IPS DF 19.7 (cell line): ENCODE measurements around the gene ASB6.
A peak's percentile ranks its signal among the peaks of the same experiment; 100 is the strongest.

ENCODE experiments used
- DNase-seq: peaks from one replicate; pipeline ENCODE4 v3.0.0-alpha.2; 2013; ENCODE audit warnings: low read depth, low spot score

The ASB6 gene, protein sequence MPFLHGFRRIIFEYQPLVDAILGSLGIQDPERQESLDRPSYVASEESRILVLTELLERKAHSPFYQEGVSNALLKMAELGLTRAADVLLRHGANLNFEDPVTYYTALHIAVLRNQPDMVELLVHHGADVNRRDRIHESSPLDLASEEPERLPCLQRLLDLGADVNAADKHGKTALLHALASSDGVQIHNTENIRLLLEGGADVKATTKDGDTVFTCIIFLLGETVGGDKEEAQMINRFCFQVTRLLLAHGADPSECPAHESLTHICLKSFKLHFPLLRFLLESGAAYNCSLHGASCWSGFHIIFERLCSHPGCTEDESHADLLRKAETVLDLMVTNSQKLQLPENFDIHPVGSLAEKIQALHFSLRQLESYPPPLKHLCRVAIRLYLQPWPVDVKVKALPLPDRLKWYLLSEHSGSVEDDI

DNA sequence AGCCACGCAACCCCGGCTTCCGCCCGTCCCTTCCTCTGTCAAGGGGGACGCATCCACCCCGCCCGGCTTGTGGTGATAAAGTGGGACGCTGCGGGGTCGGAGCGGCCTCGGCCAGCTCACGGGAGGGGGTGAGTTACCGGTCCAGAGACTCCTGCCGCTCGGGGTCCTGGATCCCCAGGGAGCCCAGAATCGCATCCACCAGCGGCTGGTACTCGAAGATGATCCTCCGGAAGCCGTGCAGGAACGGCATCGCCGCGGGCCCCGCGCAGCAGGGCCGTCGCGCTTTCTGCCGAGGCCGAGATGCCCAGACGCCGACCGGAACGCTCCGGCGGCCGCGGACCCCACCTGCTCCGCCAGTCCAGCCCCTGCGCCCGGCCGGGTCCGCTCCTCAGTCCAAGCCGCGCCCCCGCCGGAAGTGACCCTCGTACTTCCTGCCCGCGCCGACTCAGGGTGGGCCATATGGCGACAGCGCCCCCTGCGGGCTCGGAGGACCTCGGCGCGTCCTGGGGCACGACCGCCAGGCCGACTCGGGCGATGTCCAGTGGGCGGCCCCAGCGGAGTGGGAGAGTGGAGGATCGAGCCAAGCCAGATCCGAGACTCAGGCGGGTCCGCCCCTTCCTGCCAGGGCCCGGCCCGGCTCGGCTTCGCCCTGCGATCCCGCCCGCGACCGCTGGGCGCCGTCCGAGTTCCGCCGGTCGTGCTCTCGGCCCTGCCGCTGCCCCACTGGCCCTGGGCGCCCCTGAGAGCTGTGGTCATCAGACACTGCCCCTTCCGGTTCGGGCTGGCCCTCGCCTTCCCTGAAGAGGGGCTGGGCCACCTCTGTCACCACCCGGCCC is at the start of gene ASB6:
ASB6 (minus strand) TSS at position 402 of the 836 bp plus-strand sequence; CDS start at position 250, 152 bp downstream.
- peak; percentile 78 for DNase-seq

DNA sequence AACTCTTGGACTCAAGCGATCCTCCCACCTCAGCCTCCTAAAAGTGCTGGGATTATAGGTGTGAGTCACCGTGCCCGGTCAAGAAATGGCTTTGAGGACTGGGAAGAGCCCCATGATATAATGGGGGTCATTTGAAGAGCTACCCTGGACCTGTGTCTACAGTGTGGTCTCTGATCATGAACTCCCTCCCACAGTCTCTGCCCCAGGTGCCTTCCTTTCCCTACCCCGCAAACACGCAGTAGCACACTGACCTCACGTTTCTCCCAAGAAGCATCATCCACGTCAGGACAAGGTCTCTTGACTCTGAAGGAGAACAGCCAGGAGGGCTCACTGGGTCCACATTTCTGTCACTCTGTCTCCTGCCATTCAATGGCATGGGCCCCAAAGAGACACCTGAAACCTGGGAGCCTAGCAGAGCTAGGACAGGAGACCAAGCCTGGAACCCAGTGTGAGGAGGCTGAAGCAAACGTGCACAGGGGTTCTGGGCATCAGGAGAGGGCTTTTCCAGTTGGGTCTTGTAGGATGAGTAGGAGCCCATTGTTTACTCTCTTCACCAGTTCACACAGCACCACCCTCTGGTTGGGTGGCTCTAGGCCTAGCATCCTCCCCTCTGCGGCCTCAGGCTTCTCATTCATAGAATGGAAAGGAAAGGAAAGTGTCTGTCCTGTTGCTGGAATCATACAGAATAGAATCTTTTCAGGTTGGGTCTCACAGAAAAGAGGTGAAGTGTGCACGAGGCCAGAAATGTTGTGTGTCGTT is 46.5 kb upstream of the ASB6 start:
- no peak for DNase-seq

DNA sequence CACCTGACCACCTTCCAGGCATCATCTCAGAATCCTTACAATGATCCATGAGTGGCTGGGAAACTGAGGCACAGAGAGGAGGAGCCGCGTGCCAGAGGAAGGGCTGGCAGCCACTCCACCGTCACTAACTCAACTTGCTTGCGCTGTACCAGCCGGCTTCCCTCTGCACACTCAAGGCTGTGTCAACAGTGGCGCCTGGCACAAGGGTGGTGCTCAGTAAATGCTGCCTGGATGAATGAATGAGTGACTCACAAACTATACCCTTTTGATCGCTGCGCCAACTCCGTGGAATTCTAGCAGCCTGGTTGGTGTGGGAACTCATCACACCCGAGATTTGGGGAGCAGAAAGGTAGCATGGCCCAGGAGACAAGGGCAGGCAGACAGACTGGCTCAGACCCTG is 45.4 kb upstream of the ASB6 start:
- no peak for DNase-seq

DNA sequence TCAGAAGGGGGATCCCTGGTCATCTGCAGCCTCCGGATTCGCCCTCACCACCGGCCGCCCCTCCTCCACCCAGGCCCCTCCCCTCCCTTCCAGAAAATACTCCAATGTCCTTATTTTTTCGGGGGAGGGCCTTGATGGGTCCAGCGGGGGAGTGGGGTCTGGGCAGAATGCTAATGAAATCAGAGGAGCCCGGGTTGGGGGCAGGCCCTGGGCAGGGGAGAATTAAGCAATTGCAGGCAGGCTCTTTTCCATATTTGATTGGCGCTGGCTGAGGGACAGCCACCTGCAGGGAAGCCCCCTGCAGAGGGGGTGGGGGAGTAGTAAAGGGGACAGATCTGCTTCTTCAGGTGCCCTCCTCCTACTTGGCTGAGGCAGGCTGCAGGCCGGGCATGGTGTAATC is 44.8 kb upstream of the ASB6 start:
- DNase-seq = no peak

DNA sequence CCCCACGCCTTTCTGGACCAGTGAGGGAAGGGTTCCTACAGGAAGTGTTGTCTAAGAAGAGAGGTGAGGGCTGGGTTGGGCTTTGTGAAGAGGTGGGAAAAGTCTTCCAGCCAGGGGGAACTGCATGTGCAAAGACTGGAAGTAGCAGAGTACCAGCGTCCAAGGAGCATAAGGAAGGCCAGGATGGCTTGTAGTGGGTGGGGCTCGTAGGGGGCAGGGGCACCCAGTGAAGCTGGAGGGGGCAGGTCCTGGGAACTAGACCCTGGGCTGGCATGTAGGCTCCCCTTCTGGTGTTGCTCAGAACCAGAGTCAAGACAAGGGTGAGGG is 43.9 kb upstream of the ASB6 start:
- DNase-seq = no peak

DNA sequence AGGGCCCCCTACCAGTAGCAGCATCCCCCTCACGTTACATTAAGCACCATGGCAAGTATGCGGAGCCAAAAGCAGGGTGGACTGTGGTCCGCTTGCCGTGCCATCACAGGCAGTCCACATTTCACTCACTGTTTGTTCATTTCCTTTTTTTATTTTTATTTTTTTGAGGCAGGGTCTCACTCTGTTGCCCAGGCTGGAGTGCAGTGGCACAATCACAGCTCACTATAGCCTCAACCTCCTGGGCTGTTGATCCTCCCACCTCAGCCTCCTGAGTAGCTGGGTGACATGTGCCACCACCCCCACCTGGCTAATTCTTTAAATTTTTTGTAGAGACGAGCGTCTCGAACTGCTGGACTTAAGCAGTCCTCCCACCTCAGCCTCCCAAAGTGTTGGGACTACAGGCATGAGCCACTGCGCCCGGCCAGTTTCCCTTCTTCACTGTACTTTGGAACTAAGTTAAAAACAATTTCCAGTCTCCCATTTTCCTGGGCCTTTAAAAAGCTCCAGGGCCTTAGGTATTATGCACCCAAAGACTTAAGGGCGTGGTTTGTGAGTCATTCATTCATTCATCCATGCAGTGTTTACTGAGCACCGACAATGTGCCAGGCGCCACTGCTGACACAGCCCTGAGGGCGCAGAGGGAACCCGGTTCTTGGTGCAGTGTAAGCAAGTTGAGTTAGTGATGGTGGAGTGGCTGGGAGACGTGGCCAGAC is 43.4 kb upstream of the ASB6 start:
- DNase-seq = no peak

DNA sequence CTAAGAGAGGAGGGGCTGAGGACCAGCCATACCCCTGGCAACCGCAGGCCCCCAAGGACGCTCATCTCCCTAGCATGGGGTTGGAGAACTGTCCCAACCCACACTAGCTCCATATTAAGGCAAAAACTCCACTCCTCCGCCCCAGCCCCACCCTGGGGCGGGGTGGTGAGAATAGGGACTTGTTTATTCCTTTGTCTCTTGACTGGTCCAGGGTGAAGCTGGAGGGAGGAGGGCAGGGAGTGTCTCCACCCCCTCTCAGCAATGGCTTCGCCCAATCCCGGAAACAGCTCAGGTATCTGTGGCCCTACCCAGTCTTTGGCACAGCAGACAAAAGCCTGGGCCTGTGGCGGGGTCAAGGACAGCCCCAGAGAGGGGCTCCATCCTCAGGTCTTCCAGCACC is 40.4 kb upstream of the ASB6 start:
- DNase-seq = no peak

DNA sequence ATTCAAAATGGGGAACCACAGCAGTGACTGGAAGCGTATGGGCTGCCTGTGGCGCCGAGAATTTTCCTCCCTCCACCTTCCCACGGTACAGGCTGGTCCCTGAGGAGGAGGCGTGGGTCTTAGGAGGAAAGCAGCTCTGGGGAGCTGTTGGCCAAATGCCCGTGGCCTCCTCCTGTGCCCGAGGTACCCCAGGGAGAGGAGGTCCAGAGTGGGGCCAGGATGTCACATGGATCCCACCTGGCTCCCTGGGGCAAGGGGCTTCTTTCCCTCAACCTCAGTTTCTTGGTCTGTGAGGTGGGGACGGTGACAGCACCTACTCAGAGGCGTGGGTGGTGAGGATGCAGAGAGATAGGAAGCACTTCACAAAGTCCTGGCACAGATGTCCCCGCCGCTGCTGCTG is 40.0 kb upstream of the ASB6 start:
- DNase-seq = no peak

DNA sequence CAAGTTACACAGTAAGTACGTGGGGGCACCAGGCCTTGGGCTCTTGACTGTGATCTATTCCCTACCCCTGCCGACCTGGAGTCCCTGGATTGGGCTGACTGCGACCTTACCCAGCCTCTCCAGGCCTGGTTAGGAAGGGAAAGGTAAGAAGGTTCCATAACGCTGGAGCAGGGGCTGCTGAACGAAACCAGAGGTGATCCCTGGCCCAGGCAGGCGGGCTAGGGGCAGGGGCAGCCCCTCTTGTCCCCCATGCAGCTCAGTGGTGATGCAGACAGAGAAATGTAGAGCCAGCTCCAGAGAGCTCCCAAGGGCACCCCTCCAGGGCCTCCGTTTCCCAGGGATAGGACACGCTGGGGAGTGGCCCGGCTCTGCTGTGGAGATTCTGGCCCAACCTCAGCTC is 37.6 kb upstream of the ASB6 start:
- DNase-seq = no peak

DNA sequence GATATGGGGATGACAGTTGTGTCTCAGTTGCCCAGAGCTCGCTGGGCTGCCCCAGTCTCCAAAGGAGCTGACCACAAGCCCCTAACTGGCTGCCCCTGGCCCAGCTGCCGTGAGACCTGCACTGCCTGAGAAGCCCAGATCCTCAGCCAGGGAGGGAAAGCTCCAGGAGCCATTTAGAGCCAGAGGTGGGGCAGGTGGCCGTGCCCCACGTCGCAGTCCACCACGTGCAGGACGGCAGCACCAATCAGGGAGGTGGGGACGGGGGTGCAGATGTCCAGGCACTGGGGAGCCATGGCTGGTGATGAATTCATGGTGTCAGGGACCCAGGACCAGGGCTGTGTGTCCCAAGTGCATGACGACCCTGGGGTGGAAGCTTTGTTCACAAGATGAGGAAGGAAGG is 36.9 kb upstream of the ASB6 start:
- no peak for DNase-seq

DNA sequence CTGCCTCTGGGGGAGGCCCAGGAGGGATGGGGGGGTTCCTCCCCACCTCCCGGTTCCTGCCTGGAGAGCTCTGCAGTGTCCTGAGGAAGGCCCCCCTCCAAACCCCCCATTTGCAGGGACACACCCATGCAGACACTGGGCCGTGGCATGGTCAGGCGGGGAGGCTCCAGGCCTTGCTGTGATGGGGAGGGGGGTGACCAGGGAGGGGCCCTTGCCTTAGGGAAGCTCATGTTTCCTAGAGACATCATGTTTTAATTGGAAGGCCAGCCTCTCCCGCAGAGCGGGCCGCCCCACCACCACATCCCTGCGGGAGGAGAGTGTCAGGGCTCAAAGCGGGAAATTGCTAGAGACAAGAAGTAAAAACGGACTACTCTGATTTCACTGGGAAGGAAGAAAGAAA is 35.5 kb upstream of the ASB6 start:
- DNase-seq = no peak

DNA sequence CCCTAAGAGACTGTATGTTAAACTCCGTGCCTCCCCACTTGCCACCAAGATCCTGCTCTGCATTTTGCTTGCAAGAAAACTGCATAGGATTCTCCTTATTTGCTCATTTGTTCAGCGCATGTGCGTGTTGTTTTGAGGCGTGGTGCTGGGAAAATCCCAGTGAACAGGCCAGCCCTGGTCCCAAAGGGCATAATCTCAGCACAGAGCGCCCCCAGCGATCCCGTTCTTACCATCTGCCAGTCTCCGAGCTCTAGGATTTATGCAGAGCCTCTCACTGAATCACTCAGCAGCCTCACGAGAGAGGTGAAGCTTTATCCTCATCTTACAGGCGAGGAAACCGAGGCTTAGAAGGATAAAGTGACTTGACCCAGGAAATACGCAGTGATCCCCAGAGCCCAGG is 35.0 kb upstream of the ASB6 start:
- no peak for DNase-seq

DNA sequence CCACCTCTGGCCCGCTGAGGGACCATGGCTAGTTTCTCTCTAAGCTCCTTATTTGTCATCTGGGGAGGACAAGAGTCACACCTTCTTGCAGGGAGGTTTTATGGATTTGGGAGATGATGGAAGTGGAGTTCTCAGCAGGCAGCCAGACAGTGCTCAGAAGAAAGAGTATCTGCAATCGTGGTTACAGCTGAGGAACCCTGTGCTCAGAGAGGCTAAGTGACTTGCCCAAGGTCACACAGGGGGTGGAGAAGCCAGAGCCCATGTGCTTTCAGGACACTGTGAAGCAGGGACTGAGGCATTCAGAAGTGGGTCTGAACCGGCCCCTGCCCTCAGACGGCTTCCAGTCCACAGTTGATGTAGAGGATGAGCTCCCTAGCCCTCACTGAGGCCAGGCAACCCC is 34.3 kb upstream of the ASB6 start:
- no peak for DNase-seq

DNA sequence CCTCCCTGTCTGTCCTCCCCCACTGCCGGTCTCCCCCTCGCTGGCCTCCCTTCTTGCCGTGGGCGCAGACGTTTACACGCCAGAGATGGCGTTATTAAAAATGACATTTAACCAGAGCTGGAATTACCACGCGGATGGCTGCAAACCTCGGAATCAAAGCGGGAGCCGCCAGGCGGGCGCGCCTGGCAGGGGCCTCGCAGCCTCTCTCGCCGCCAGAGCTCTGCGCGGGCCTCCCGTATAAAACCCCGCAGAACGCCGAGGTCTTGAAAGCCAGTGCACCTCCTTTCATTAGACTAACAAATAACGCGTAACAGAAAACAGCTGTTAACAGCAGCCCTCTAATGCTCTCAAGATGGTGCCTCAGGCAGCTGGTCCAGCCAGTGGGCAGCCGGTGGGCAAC is 33.7 kb upstream of the ASB6 start:
- no peak for DNase-seq

DNA sequence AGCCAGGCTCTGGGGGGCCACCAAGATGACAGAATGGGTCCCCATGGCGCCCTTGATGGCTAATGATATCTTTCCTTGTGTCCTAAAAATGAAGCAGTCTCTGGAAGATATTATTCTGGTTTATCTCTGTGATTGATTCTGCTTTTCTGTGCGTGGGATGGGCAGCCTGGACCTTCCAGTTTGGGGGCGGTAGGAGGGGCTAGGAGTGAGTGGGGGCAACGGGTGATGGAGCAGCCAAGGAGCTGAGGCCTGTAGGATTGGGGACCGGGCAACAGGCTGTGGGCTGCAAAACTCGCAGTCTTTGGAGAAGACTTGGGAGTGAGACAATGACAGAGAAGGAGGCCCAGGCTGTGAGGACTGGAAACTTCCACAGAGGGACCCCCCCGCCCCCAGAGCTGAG is 32.3 kb upstream of the ASB6 start:
- DNase-seq = no peak

DNA sequence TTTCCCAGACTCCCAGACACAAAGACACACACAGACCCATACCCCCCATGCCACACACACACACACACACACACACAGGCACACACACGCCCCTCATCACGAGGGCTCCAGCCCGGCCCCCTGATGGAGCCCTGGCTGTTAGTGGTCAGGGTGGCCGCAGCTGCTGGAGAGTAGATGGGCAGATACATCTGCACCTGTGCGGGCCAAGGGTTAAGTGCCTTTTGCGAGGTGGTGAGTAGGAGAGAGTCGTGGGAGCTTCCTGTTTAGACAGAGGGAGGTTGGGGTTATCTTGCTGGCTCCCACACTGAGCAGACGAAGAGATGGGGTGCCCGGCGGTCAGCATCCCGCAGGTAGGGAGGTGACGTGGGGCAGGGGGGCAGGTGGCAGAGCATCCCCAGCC is 31.7 kb upstream of the ASB6 start:
- DNase-seq = no peak

DNA sequence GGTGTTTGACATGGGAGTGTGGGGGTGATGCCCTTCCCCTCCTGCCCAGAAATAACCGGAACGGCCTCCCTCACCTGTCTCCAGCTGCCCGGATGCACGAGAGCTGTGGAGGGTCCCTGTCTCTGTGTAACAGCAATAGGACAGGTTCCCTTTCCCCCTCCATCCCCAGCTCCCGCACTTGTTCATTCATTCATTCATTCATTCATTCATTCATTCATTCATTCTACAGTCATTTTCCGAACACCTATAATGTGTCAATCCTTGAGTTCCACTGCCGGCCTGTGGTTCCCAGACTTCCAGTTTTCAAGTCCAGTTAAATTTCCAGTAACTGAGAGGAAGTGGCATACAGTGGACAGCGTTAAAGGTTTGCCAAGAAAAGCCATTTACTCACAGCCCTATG is 30.8 kb upstream of the ASB6 start:
- no peak for DNase-seq

DNA sequence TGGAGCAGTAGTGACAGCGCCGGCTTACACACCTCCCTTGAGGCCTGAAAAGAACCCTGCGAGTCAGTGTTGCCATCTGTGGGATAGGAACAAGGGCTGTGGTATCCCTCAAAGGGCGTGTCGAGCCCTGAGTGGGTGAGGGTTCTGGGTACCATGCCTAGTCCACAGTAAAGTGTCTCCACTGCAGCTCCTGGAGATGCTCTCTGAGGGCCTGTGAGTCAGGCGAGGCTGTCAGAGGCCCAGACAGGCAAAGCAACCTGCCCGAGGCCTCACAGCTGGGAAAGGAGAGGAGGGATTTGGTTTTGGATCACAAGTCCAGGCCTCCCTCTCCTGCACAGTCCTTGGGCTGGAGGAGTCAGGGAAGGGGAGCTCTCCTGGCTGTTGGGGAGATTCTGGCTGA is 29.6 kb upstream of the ASB6 start:
- no peak for DNase-seq

DNA sequence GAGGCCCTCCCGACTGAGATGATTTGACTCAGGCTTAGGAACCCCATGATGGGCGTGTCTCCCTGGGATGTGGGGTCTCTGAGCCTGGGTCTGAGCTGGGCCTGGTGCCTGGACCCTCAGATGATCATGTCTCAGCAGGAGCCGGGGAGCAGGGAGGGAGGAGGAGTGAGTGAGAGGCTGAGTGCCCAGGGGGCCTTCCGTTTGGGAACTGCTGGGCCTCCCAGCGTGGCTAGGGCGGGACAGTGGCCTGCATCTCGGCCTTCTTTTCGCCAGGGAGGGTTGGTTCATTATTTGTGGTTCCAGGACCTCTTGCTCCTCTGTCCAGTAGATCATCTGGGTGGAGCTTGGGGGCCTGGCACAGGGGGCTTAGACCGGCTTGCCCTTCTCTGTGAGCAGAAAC is 29.1 kb upstream of the ASB6 start:
- no peak for DNase-seq

DNA sequence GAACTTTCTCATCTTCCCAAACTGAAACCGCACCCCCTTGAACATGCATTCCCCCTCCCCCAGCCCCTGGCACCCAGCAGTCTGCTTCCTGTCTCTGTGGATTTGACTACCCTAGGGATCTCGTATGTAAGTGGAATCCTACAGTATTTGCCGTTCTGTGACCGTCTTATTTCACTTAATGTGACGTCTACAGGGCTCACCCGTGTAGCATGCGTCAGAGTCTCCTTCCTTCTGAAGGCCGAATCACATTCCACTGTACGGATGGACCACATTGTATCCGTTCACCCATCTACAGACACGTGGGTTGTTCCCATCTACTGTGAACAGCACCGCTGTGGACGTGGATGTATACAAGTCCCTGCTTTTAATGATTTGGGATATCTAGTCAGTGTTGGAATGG is 28.0 kb upstream of the ASB6 start:
- no peak for DNase-seq

DNA sequence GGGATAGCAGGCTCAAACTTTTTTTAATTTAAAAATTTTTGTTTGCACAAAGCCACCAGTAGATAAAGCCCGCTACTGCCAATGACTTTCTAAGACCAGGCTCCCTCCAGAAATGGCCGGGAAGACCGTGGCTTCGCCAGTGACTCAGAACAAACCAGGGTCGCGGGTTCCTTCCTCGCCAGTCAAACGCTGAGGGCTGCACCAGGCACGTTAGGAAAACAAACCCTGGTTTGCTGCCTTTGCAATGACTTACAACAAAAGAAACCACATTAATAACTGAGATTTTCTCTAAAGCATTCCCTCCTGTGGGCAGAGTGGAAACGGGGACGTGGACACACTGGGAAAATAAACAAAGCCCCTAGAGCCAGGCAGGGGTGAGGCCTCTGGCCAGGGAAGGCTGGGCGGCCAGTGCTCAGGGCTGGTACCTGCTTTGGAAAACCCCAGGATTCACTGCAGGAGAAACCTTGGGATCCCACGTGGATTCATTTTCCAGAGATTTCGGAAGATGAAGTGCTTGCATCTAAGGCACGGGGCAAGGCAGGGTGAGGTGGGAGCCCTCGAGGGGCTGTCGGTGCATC is 27.3 kb upstream of the ASB6 start:
- no peak for DNase-seq

DNA sequence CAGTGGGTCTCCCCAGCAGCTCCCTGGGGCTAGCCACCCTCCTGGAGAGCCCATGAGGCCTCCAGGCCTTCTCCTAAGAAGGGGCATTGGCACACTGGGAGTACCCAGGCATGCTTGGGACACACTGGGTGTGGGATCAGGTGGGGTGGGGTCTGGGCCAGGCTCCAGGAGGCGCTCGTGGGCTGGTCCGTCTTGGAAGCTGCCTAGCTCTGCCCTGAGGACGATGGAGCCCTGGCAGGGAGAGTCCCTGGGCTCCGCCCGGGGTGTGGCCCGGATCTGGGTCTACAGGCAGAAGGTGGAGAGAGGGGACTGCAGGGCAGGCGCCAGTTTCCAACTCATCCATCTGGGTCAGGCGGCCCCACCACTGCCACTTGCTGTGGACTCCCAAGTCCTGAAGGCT is 25.9 kb upstream of the ASB6 start:
- DNase-seq = no peak
